CD4-positive, alpha-beta T cell treated with Interleukin-15 for 1 hour (primary cell): ENCODE results near the gene PCDHGC5.

Experiments used
- DNase-seq: peaks from one replicate; pipeline ENCODE4 v3.0.0-alpha.2; 2020

PCDHGC5 gene

GRCh38 chr5:141513627-141514329, 24.9 kb downstream of the PCDHGC5 start:
- DNase-seq: peak; percentile 56

- no peak for DNase-seq
Observed at GRCh38 chr5:141514330-141515133, 25.7 kb downstream of the PCDHGC5 start.

GRCh38 chr5:141515141-141515540, 26.3 kb downstream of the PCDHGC5 start:
- DNase-seq: no peak

GRCh38 chr5:141515946-141516671, 27.2 kb downstream of the PCDHGC5 start:
- DNase-seq: no peak

DNA sequence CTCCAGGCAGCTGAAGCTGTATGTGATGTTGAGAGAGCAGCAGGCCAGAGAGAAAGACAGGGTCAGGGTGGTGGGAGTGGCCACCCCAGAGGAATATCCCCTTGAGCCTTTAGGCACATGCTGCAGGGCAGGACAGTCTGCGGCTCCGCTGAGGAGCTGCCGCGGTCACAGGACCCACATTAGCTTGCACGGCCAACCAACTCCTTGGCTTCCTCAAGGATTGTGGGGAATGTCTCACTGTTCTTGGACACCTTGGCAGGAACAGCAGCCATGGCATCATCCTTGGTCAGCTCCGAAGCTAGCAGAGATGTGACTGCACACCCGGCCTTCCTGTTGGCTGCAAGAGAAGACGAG, 27.8 kb downstream of the PCDHGC5 start:
- DNase-seq: no peak

DNA sequence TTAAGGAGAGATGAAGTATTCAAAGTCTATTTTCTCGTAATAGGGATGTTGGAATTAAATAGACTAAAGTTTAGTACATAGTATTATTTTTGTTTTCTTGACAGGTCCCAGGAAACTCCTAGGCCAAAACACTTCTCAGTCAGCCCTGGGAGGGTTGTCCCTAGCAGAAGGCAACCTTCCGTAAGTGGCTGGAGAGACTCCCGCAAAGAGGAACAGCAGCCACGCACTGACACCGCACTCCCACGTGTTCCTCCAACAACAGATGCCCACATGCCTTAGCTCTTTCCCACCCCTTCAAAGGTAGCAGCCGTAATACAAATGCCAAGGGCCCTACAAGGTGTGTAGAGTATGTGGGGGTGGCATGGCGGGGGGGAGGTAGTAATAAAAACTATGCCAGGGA, 28.4 kb downstream of the PCDHGC5 start:
- DNase-seq: no peak

DNA sequence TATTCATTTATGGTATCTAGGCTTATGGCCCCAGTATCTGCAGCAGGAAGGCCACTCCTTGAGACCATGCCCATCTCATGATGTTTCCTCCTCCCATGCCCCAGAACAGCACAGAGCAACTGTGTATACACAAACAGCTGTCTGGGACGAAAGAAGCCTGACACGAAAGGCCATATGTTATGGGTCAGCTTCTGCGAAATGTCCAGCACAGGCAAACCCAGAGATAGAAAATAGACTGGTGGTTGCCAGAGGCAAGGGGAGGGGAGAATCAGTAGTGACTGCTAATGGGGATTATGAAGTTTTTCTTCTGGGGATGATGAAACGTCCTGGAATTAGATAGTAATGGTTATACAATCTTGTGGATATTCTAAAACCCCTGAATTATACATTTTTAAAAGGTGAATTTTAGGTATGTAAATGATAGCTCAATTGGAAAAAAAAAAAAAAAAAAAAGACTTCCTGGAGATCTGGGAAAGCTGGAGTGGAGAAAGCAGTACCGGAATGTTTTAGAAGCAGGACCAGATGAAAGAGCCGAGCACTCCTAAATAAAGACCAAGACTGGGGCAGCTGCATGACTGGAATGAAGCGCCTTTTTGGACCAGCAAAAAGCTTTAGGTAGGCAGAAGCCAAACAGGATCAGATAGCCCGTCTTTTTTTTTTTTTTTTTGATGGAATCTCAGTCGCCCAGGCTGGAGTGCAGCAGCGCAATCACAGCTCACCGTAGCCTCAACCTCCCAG, 29.2 kb downstream of the PCDHGC5 start:
- DNase-seq: no peak

DNA sequence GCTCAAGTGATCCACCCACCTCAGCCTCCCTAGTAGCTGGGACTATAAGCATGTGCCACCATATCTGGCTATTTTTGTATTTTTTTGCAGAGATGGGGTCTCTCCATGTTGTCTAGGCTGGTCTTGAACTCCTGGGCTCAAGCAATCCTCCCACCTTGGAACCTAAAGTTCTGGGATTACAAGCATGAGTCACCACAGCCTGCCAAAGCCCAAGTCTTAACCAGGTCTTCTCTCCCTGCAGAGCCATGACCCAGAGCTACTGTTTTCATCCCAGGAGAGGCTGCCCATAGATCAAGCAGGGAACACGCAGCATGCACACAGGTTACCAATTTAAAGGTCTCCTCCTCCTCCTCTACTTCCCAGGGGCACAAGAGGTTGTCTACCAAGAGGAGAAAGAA, 29.7 kb downstream of the PCDHGC5 start:
- no peak for DNase-seq

- no peak for DNase-seq
Observed at GRCh38 chr5:141519605-141520565, 31.0 kb downstream of the PCDHGC5 start.

- DNase-seq: no peak
Observed at GRCh38 chr5:141521244-141521781, 32.4 kb downstream of the PCDHGC5 start.

- no peak for DNase-seq
Observed at GRCh38 chr5:141522301-141522700, 33.4 kb downstream of the PCDHGC5 start.

GRCh38 chr5:141523991-141524390, 35.1 kb downstream of the PCDHGC5 start:
- DNase-seq: no peak

GRCh38 chr5:141524604-141525597, 36.0 kb downstream of the PCDHGC5 start:
- DNase-seq: peak; percentile 58

GRCh38 chr5:141525653-141526052, 36.8 kb downstream of the PCDHGC5 start:
- no peak for DNase-seq

DNA sequence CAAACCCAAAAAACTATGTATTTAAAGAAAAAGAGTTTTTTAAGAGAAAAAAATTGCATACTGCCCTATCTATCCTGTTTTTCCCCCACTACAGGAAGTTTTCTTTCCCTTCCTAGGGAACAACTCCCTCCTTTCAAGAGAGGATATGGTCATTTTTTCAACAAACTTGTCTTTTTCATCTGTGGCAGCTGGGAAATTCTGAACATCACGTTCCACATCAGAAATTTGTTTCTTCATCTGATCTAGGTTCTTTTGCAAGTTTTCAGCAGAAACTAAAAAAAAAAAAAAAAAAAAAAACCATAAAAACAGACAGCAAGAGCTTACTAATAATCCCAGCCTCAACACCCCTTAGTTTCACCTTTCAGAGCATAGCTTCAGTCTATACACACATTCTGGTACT, 38.5 kb downstream of the PCDHGC5 start:
- no peak for DNase-seq

DNA sequence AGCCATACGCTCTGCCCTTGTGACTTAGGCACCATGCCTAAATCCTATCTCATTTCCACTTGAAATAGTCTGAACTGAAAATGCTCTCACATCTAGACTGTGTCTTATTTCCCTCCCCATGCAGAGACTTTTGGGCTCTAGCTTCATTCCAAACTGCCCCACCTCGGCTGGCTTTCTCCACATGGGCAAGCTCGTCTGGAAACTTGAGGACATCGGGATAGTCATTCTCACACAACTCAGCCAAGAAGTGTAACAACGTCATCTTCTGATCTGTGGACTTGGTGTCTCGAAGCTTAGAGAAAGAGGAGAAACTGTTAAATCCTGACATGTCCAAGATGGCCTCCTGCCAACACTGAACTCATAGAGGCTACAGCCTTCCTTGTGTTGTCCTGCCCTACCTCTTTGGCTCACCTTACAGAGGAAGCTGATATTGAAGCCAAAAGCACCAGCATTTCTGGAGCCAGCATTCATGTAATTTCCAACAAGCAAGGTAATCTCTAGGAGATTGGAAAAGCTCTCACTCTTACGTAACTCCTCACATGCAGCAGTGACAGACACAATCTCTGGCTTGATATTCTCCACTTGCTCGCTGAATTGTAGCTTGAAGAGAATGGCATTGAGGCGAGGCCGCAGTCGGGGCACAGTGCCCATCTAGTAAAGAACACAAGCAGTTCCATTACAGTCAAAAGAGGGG, 39.6 kb downstream of the PCDHGC5 start:
- DNase-seq: no peak

- DNase-seq: no peak
Observed at GRCh38 chr5:141529002-141529401, 40.1 kb downstream of the PCDHGC5 start.

DNA sequence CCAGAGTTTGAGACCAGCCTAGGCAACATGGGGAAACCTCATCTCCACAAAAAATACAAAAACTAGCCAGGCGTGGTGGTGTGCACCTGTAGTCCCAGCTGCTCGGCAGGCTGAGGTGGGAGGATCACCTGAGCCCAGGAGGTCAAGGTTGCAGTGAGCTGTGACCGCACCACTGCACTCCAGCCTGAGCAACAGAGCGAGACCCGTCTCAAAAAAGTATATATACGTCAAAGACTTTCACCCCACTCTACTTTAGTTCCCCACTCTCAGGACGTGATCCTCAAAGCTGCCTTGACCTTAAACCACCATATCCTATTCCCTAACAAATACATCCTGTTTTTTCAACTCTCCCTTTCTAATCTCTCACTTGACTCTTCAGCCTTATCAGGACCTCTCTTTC, 41.0 kb downstream of the PCDHGC5 start:
- no peak for DNase-seq

DNA sequence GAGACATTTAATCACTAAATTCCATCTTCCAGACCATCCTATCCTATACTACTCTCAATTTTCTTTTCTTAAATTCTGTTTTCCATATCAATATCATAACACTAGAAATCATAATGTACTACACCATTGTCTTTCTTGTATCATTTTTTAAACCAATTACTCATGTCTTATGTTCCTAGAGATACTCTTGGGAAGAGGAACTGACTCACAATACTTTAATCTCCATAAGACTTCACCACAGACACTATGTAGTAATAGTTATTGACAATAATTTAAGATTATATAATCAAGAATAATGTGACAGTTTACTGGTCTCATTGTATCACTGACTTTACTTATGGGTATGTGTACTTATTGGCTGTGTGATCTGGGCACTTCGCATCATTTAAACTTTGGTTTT, 43.8 kb downstream of the PCDHGC5 start:
- DNase-seq: no peak

- DNase-seq: no peak
Observed at GRCh38 chr5:141533897-141534296, 45.0 kb downstream of the PCDHGC5 start.
